HG03139 (cell line): ENCODE results near the gene C1orf35.
A peak's percentile ranks its signal among the peaks of the same experiment; 100 is the strongest.

Source experiments
- ATAC-seq: cut with Tn5 transposase; IDR thresholded peaks from one replicate; pipeline ENCODE4 v1.9.1; 2021; ENCODE audit not compliant: unreplicated experiment

Gene C1orf35

DNA sequence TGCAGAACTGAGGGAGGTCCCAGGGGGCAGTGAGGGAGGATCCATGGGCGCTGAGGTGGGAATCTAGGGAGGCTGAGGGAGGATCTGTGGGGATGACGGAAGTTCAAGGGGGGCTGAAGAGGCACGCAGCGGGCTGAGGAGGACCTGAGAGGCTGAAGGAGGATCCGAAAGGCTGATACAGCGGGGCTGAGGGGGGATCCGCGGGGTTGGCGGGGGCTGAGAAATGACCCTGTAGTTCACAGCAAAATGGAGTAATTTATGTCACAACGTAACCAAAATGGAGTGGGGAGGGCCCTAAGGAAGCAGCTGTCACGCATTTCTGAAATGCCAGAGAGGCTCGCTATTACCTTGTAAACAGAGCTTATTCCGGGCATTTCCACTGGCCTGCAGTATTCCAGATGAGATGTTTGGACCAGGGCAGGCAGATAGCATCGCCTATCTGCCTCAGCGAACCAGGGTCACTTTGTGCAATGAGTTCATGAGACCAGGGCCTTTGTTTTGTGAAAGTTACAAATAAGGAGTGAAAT, 6.9 kb upstream of the C1orf35 start:
- no peak for ATAC-seq

DNA sequence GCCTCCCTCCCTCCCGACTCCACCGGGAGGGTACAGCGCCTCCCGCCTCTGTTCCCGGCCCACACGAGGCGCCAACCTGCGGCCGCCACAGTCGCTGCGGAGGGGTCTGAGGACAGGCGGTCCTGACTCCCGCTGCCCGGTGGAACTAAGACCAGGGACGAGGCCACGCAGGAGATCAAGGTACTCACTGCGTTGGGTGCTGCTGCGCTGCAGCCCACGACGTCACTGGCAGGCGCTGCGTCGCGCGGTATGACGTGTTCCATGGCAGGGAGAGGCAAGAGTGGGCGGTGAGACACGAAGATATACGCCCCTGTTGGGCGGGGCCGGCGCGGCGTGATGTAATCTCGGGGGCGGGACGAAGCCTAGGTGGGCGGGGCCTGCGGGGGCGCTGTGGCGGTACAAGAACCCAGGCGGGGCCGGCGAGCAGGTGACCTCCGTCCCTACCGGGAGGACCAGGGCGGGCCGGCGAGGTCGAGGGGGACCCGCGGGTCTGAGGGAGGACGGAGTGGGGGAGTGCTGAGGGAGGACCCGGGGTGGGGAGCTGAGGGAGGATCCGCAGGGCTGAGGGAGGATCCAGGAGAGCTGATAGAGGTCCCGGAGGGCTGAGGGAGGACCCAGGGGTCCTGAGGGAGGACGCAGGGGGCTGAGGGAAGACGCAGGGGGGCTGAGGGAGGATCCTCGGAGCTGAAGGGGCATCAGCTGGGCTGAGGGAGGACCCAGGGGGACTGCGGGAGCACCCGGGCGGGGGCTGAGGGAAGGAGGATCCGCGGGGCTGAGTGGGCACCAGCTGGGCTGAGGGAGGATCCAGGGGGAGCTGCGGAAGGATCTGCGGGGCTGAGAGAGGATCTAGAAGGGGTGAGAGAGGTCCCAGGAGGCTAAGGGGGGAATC, 6.2 kb upstream of the C1orf35 start, which contains the start of gene MRPL55:
Gene MRPL55, minus strand, starts transcription at position 227 of the 889 bp plus-strand sequence. CDS start 1,039 bp downstream, outside the sequence.
- peak; percentile 85 for ATAC-seq

DNA sequence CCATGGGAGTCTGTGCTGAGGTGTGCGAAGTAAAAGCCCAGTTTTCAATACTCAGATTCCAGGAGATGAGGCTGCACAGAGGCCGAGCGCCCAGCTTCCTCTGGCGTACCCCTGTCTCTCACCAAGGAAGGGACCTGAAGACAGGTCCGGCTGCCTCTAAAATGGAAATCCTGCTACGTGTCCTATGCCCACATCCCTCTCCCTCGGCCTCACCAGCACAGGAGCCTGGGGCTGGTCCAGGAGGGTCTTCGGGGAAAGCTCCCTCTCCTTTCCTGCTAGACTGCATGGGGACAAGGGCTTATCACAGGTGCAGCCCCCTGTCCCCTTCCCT, 5.6 kb upstream of the C1orf35 start:
- ATAC-seq, result no peak

DNA sequence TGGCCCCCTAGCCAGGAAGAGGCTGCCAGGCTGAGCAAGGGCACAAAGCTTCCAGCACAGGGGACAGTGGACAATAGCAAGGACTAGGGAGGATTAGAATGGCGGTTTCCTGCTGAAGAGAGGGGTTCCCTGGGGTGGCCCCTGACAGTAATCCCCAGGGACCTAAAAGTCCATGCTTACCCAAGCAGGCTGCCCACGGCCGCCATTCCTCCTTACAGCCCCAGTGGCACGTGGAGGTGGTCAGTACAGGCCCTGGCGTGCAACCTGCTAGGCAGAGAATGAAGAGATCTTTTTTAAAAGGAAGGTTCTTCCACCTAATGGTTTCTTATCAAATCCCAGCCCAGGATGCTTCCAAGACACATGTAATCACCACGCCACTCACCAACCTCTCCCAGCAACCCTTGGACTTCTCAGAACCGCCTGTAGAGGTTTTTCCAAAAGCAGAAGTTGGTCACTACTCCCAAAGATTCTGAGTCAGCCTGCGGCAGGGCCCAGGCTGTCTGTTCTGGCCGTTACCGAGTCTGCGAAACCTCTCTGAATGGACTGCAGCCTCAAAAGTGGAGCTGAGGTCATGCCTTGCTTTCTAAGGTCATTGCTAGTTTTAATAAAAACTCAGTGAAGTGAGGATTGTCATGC, 5.0 kb upstream of the C1orf35 start:
- ATAC-seq, result no peak

DNA sequence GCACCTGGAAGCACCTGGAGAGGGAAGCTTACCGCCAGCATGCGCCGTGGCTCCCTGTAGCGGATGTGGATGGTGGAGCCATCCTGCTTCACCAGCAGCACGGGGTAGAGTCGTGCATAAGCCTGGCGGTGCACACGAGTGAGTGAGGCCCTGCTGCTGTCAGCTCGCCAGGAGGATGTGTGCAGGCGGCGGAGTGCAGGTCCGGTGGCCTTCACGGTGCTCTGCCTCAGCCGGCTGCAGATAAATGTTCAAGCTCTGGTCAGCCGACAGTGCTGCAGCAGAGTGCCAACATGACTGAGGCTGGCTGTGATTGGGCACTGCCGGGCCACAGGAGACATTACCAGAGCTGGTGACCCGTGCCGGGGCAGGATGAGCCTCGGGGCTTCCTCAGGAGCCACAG, 4.5 kb upstream of the C1orf35 start:
- no peak for ATAC-seq

DNA sequence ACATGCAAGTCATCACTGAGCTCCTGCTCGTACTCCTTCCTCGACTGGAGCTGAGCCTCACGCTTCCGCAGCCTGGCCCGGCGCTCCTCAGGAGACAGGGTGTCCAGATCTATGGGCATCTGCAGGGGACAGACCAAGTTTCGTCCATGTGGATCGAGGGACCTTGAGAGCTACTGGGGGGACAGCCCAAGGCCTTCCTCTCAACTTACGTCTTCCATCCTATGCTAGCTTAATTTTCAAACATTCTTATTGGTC, 3.6 kb upstream of the C1orf35 start:
- ATAC-seq, result no peak

DNA sequence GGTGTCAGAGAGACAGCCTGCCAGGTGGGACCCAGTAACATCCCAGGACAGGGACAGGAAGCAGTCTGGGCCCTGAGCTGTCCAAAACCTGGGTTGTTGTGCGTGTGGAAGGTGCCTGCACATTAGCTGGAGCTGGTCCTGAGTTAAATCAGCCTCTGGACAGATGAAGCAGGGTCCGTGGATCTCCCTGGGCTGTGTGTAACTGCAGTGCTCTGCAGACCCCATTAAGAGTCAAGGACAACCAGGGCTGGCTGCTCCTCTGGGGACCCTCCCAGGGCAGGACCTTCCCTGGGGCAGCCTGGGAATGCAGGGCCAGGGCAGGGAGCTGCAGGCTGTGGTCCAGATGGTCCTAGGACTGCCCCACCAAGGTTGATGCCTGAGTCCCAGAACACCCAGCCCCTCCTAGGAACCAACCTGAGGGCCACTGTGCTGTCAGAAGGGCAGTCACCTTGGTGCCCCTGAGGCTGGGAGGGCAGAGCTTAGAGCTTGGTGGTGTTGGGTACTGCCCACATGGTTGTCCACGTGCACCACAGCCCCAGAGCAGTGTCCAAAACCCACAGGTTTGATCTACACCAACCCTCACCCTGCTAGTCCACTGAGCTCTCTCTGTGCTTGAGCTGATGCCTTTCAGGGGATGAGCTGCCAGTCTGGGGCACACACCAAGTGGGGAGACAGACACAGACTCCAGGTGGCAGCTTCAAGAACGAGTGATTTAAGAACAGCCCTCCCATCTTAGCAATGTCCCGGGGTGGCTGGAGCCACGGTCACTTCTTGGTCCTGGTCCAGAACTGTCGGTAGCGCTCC, 3.1 kb upstream of the C1orf35 start:
- ATAC-seq, result no peak

DNA sequence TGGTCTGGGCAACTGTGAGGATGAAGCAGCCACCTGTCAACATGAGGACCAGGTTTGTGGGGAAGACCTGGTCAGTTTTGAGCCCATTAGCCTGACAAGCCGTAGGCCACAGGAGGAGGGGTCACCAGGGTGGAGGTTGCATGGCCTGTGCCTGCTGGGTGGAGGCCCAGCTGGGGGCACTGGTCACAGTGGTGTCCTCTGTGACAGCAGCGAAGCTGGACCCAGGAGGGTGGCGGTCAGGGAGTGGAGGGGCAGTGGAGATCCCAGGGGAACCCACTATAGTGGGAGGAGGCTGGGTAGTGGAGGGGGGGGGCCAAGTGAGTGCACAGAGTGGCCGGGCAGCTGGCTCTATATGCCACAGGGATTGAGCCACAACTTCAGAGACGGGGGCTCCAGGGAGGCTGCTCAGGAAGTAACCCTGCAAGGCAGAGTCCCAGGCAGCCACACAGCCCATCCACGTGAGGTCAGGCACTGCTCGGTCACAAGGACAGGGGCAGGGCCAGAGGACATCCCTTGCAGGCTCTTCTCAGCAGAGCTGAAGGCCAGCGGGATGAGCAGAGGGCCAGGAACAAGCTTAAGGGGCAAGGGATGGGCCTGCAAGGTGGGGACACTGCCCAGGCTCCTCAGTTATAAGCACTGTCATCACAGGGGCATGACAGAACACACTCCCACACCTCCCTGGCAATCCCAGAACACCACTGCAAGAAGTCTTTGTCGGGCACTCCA, 2.3 kb upstream of the C1orf35 start:
- ATAC-seq, result no peak

DNA sequence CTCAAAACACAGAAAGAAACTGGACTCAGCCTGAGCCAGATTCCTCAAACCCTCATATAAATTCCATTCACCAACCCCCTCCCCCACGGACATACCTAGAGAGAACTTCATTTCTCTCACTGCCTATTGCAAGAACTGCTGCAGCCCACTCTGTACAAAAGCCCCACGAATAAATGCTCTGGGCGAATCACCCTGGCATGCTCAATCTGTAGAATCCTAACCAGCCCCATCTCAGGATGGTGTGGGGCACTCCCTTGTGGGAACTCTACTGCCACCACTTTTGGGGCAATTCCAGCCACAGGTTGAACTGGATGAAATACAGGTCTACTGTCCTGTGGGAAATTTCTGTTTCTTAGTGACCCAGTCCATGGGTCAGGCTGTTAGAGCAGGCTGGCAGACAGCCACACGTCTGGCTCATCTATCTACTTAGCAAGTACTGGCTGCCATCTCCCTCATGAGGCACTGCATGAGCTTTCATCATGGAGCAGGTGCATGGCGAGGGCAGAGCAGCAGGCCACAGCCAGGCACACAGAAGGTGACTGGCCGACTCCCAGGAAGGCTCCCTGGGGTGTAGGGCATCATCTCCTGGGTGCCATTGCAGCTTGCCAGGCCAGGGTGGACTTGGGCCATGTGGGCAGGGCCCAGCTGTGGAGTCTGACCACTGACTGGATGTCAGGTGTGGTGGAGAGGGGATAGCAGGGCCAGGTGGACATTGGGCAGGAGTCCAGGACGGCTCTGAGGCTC, 1.6 kb upstream of the C1orf35 start:
- no peak for ATAC-seq

DNA sequence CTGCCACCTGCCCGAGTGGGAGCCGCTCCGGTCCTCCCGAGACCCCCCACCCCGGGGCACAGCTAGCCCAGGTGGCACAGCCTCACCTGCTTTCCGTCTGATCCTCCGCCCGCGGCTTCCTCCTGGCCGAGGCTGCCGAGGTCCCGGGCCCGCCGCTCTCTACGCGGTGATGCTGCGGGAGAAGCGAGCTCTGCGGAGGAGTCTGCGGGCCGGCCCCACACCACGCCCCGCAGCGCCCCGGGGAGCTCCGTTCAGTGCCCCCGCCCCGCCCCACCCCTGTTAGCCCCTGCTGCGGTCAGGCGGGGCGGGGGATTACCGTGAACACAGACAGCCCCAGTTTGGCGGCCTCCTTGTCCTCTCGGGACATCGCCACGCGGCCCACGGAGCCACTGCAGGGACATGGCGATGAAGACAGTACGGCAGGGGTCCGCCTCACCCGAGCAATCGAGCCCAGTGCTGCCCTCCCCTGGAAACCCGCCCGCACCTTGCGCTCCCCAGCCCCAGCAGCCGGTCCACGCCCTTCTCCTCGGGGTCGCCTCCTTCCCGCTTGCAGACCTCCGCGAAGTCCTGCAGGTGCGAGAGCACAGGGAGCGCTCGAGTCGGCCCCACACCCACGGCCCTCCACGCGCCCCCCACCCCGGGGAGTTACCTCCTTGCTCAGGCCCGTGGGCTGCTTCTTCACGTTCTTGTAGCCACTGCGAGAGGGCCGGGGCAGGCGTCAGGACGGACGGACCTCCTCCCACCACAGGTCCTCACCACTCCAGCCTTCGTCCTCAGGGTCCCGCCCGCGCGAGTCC, 933 bp downstream of the C1orf35 start:
- ATAC-seq, result peak; percentile 29

DNA sequence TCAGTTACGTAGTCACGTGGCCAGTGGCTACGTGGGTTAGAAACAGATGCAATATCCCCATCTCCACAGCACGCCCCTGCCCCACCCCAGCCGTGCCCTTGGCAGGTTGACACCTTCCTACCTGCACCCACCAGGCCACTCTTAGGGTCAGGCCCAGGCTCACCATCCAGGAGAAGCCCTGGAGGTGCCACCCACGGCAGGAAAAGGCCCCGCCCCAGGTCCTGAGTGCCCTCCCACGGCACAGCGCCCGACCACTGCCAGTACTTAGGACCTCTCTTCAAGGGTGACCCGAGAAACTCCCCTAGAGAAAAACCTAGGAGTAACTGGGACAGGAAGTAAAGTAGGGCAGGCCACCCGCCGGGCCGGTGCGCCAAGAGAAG, 1.5 kb downstream of the C1orf35 start:
- ATAC-seq, result no peak

DNA sequence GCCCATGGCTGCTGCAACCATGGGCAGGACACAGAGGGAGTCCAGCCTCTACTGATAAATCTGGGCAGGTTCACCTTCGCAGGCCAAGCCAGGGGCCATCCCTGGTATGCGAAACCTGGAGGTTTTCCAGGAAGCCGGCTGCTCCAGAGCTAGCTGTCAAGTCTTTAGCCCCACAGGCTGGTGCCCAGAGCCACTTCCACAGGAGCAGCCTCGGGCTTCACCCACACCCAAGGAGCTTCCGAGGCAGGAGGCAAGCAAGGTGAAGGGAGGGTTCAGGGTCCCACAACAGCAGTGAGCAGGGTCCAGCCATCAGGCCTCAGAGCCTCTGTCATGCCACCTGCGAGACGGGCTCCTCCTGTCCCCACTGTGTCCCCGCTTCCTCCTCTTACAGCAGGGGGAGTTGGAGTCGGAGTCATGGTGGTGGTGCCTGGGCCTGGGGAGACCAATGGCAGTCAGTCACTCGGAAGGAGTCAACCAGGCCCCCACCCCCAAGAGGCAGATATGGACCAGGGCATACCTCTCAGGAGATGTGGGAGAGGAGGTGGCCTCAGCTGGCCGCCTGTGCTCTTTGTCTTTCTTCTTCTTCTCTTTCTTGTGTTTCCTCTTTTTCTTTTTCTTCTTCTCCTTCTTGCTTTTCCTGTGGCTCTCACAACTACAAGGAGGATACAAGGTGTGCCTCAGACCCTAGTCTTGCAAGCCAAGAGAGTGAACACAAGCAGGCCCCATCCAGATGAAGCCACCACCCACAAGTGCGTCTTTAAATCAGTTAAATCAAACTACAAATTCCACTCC, 2.1 kb downstream of the C1orf35 start:
- no peak for ATAC-seq

DNA sequence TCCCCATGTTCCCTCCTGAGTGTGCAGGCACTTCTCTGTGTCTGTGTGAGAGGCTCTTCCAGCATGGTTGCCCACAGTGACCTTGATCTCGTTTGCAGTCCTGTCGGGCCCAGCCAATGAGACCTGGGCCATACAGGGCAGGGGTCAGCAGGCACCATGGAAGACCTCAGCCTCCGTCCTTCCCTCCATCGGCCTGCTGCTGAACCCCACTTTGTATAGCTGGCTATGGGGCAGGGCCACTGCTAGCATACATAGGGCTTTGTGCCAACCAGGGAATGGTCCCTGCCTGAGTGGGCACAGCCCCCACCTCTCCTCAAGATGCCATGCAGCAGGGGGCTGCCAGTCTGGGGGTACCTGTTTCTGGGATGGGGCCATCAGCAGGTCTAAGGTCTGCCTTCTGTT, 3.8 kb downstream of the C1orf35 start:
- no peak for ATAC-seq

DNA sequence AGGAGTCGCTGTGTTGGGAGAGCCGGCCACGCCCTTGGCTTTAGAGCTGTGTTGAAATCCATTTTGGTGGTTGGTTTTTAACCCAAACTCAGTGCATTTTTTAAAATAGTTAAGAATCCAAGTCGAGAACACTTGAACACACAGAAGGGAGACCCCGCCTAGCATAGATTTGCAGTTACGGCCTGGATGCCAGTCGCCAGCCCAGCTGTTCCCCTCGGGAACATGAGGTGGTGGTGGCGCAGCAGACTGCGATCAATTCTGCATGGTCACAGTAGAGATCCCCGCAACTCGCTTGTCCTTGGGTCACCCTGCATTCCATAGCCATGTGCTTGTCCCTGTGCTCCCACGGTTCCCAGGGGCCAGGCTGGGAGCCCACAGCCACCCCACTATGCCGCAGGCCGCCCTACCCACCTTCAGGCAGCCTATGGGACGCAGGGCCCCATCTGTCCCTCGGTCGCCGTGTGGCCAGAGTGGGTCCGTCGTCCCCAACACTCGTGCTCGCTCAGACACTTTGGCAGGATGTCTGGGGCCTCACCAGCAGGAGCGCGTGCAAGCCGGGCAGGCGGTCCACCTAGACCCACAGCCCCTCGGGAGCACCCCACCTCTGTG, 4.7 kb downstream of the C1orf35 start:
- no peak for ATAC-seq

DNA sequence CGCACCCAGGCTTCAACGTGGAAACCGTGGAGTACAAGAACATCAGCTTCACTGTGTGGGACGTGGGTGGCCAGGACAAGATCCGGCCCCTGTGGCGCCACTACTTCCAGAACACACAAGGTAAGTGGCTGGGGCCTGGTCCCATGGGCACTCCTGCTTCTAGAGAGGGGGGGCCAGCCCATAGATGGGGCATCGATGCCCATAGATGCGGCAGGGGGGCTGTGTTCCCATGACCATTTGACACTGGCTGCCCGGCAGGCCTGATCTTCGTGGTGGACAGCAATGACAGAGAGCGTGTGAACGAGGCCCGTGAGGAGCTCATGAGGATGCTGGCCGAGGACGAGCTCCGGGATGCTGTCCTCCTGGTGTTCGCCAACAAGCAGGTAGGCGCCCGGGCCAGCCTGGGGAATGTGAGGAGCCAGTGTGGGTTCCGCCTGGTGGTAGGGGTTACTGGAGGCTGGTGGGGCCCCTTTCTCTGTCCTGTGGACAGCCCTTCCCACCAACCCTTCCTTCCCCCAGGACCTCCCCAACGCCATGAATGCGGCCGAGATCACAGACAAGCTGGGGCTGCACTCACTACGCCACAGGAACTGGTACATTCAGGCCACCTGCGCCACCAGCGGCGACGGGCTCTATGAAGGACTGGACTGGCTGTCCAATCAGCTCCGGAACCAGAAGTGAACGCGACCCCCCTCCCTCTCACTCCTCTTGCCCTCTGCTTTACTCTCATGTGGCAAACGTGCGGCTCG, 5.6 kb downstream of the C1orf35 start:
- no peak for ATAC-seq

DNA sequence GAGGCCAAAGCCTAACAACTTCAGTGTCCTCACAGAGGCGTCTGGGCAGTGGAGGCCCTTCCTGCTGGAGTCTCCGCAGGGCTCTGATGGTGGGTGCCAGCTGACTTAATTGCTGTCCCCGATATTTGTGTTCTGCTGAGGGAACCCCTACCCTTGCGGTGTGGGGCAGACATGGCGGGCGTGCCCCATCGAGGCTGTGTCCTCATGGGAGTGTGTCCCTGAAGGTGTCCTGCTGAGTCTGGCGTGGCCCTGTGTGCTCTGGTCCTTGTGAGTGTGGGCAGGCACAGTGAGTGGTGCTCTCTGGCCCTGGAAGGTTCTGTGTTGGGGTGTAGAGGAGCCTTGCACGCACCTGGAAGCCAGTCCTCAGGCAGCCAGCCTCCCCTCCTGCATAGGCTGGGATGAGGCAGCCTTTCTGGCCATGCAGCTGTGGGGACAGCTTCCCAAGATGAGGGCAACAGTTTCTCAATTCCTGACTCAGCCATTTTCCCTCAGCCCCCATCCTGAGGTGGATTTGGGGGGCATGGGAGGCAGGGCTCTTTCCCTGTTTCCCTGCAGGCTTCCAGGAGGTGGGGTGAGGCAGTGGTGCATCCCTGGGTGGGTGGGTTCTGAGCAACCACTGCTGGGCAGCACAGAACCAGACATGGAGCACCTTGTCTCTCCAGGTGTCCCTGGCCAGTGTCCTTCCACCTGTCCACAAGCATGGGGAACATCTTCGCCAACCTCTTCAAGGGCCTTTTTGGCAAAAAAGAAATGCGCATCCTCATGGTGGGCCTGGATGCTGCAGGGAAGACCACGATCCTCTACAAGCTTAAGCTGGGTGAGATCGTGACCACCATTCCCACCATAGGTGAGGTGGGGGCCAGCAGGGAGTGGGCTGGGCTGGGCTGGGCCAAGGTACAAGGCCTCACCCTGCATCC, 6.5 kb downstream of the C1orf35 start:
- no peak for ATAC-seq

DNA sequence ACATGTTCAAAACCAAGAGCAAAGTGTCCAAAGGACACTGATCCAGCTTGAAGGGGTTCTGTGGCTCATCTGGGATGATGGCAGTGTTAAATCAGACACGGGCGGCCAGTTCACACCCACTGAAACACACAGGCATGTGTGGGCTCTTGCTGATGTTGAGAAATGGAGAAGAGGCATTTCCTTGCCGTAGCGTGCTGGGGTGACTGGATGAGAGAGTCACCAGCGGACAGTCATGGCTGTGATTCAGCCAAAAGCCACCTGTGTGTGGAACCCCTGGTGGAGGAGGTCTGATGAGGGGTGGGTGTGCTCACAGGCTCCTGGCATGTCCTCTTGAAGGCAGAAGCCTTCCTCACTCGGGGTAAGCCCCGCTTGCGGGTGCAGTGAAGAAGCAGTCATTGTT, 7.2 kb downstream of the C1orf35 start:
- ATAC-seq, result no peak
